PFSK-1 (cell line): Measurements from ENCODE around the gene TAPBP.

ENCODE experiments used
- FOXP2 ChIP-seq: optimal IDR thresholded peaks from 2 replicates; pipeline ENCODE3; 2011; ENCODE audit warnings: borderline replicate concordance, control low read depth, inconsistent platforms; ENCODE audit not compliant: insufficient read depth; ENCODE audit errors: extremely low read length, extremely low read depth
- POLR2AphosphoS5 ChIP-seq: IDR thresholded peaks from 2 replicates; pipeline ENCODE4 v1.6.1; 2012; ENCODE audit warnings: low read depth, mild to moderate bottlenecking, control low read depth, low read length, moderate library complexity
- SIN3A ChIP-seq: IDR thresholded peaks from 2 replicates; pipeline ENCODE4 v1.6.1; 2012; ENCODE audit warnings: mild to moderate bottlenecking, low read length, moderate library complexity, borderline replicate concordance; ENCODE audit not compliant: insufficient read depth
- TAF1 ChIP-seq: IDR thresholded peaks from 2 replicates; pipeline ENCODE4 v1.6.1; 2012; ENCODE audit warnings: low read length, control low read depth, borderline replicate concordance; ENCODE audit not compliant: insufficient read depth
- TF ChIP-seq, protein P1 (sequence below), 2 experiments: IDR thresholded peaks; 2 replicates each; pipeline versions ENCODE4 v1.6.1 to v1.8.0; 2011 to 2012; ENCODE audit warnings: low read depth in 2 of 2, low read length in 2 of 2, control low read depth in 1 of 2, inconsistent platforms in 1 of 2, mild to moderate bottlenecking in 1 of 2, moderate library complexity in 1 of 2; ENCODE audit not compliant: insufficient read depth in 1 of 2

Gene TAPBP

DNA sequence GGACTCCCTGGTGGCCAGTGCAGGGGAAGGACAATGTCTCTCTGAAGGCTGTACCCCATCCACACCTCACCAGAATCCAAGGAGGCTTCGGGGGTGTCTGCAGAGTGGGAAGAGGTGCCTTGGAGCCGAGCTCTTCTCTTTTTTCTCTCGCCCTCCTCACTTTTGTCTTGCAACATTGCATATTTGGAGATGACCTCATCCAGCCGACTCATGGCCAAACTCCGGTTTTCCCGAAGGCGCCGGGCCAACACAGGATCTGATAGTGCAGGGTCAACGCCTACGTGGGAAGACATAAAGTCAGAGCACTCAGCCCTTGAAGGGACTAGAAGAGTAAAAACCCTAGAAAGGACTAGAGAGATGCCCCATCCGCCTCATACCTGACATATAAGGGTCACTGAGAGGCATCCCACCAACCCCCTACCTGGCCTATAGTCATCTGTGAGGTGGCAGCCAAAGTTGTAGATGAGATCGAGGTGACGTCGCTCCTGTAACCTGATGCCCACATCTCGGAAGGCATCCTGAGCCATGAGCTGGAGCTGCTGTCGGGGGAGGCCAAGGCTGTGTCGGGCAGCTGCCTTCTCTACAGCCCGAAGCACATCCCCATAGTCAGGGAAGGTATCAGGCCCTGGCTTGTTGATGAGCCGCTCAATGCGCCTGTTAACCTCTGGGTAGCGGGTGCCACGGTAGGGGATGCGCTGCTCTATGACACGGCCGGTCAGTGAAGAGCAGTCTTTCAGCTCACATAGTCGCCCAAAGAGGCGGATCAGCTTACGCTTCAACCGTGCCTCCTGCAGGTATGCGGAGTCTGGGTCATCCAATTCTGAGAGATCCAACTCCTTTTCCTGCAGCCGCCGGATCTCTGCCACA, 6.7 kb upstream of the TAPBP start:
- TF ChIP-seq TAF1, result no peak
- no peak for TF ChIP-seq POLR2AphosphoS5
- TF ChIP-seq, protein P1, sequence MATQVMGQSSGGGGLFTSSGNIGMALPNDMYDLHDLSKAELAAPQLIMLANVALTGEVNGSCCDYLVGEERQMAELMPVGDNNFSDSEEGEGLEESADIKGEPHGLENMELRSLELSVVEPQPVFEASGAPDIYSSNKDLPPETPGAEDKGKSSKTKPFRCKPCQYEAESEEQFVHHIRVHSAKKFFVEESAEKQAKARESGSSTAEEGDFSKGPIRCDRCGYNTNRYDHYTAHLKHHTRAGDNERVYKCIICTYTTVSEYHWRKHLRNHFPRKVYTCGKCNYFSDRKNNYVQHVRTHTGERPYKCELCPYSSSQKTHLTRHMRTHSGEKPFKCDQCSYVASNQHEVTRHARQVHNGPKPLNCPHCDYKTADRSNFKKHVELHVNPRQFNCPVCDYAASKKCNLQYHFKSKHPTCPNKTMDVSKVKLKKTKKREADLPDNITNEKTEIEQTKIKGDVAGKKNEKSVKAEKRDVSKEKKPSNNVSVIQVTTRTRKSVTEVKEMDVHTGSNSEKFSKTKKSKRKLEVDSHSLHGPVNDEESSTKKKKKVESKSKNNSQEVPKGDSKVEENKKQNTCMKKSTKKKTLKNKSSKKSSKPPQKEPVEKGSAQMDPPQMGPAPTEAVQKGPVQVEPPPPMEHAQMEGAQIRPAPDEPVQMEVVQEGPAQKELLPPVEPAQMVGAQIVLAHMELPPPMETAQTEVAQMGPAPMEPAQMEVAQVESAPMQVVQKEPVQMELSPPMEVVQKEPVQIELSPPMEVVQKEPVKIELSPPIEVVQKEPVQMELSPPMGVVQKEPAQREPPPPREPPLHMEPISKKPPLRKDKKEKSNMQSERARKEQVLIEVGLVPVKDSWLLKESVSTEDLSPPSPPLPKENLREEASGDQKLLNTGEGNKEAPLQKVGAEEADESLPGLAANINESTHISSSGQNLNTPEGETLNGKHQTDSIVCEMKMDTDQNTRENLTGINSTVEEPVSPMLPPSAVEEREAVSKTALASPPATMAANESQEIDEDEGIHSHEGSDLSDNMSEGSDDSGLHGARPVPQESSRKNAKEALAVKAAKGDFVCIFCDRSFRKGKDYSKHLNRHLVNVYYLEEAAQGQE (IDR thresholded peaks at IDR 0.05; ENCODE audit: insufficient read depth in 1 of 2, low read depth in 2 of 2, low read length in 2 of 2), result no peak
- no peak for TF ChIP-seq FOXP2
- no peak for TF ChIP-seq SIN3A

- TF ChIP-seq SIN3A, result no peak
- no peak for TF ChIP-seq FOXP2
- TF ChIP-seq, protein P1 (IDR thresholded peaks at IDR 0.05; ENCODE audit: insufficient read depth in 1 of 2, low read depth in 2 of 2, low read length in 2 of 2), result no peak
- TF ChIP-seq TAF1, result no peak
- no peak for TF ChIP-seq POLR2AphosphoS5
Observed at GRCh38 chr6:33319939-33320314, 6.0 kb upstream of the TAPBP start.

GRCh38 chr6:33318426-33319073, 4.7 kb upstream of the TAPBP start:
- TF ChIP-seq, protein P1 (IDR thresholded peaks at IDR 0.05; ENCODE audit: insufficient read depth in 1 of 2, low read depth in 2 of 2, low read length in 2 of 2), result no peak
- no peak; the same call in 1 of the 2 replicates for TF ChIP-seq TAF1
- no peak for TF ChIP-seq POLR2AphosphoS5
- TF ChIP-seq FOXP2, result no peak
- TF ChIP-seq SIN3A, result no peak; the same call in 1 of the 2 replicates

GRCh38 chr6:33317669-33318425, 4.0 kb upstream of the TAPBP start, which contains the start of gene ZBTB22:
Gene ZBTB22, minus strand, starts transcription at chr6:33317744. Its CDS starts 828 bp downstream, at chr6:33316916.
- TF ChIP-seq FOXP2, result no peak
- TF ChIP-seq POLR2AphosphoS5, result peak; percentile 25; the same call in 1 of the 2 replicates
- no peak; the same call in 1 of the 2 replicates for TF ChIP-seq SIN3A
- TF ChIP-seq, protein P1 (IDR thresholded peaks at IDR 0.05; ENCODE audit: insufficient read depth in 1 of 2, low read depth in 2 of 2, low read length in 2 of 2), result no peak
- peak; percentile 26; the same call in 1 of the 2 replicates for TF ChIP-seq TAF1
